HS-5 (cell line): ENCODE data around the gene SDC3.

Experiments used
- DNase-seq: peaks from one replicate; pipeline ENCODE4 v3.0.0-alpha.2; 2012; ENCODE audit warnings: low read depth

The SDC3 gene

GRCh38 chr1:30848130-30848529 is 60.4 kb downstream of the SDC3 start:
- DNase-seq = no peak

GRCh38 chr1:30847358-30847972 is 61.1 kb downstream of the SDC3 start:
- DNase-seq = no peak

GRCh38 chr1:30846587-30846986 is 62.0 kb downstream of the SDC3 start:
- no peak for DNase-seq

GRCh38 chr1:30845904-30846290 is 62.7 kb downstream of the SDC3 start:
- no peak for DNase-seq

- DNase-seq = no peak
Measured at GRCh38 chr1:30845237-30845903, 63.2 kb downstream of the SDC3 start.

GRCh38 chr1:30844631-30845030 is 63.9 kb downstream of the SDC3 start:
- no peak for DNase-seq

- no peak for DNase-seq
Measured at GRCh38 chr1:30842697-30843354, 65.7 kb downstream of the SDC3 start.

GRCh38 chr1:30840904-30841598 is 67.5 kb downstream of the SDC3 start:
- no peak for DNase-seq

GRCh38 chr1:30839827-30840359 is 68.7 kb downstream of the SDC3 start:
- no peak for DNase-seq

GRCh38 chr1:30838996-30839395 is 69.6 kb downstream of the SDC3 start:
- no peak for DNase-seq

GRCh38 chr1:30837653-30838052 is 70.9 kb downstream of the SDC3 start:
- no peak for DNase-seq

GRCh38 chr1:30834253-30834652 is 74.3 kb downstream of the SDC3 start:
- DNase-seq = no peak

GRCh38 chr1:30830537-30830936 is 78.0 kb downstream of the SDC3 start:
- DNase-seq = no peak

- DNase-seq = no peak
Measured at GRCh38 chr1:30829889-30830288, 78.7 kb downstream of the SDC3 start.

- no peak for DNase-seq
Measured at GRCh38 chr1:30824736-30825429, 83.7 kb downstream of the SDC3 start.

GRCh38 chr1:30823969-30824735 is 84.4 kb downstream of the SDC3 start:
- peak; percentile 98 for DNase-seq

- no peak for DNase-seq
Measured at GRCh38 chr1:30823627-30823968, 85.0 kb downstream of the SDC3 start.

- DNase-seq = no peak
Measured at GRCh38 chr1:30822966-30823581, 85.5 kb downstream of the SDC3 start.

GRCh38 chr1:30822006-30822405 is 86.6 kb downstream of the SDC3 start:
- no peak for DNase-seq

GRCh38 chr1:30820299-30820698 is 88.3 kb downstream of the SDC3 start:
- DNase-seq = no peak
